ENCODE measurements around the gene CD22. TPM values are rescaled to one million over a fixed set of nuclear protein-coding genes. Genes with fewer than 3 reads are reported as not detected.

Gene CD22
- total RNA-seq, 1 experiment from 2014 or later: not detected

DNA sequence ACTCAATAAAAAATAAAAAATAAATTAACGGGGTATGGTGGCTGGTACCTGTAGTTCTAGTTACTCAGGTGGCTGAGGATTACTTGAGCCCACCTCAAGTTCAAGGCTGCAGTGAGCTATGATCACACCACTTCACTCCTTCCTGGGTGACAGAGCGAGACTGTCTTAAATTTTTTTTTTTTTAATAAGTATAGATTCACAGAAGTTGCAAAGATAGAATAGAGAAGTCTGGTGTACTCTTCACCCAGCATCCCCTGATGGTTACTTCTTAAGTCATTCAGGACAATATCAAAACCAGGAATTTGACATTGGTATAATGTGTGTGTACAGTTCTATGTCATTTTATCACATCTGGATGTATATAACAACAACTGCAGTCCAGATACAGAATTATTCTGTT, 7.7 kb upstream of the CD22 start:
- H3K79me2 ChIP-seq (ENCODE audit: insufficient read depth, low read length): no peaks in the 10 kb centered on the region
- no peak overlapping the region for H3K9ac ChIP-seq (ENCODE audit: extremely low read depth, insufficient read length, low read length)
- H3K4me2 ChIP-seq (ENCODE audit: insufficient read depth, insufficient read length, low read length): no peak overlapping the region
- Mint-ChIP-seq H3K9me3 (peaks cover 4 to 11% of the 10 kb centered on the region in 2 experiments; a peak in 3 of 5 replicates), H3K36me3 (ENCODE audit: insufficient read depth in 1 of 3, low read depth in 3 of 3) (peaks cover 2 to 4% (median 4%) of the 10 kb centered on the region in 3 experiments; a peak in 1 of 7 replicates), H3K27me3 (ENCODE audit: low read depth) (peaks cover 3% of the 10 kb centered on the region), H3K4me3 (no peak overlapping the region), H3K4me1 (no peaks in the 10 kb centered on the region), H3K27ac (no peak overlapping the region)
- H3K18ac ChIP-seq (ENCODE audit: insufficient read length, low read depth, low read length): no peak overlapping the region
- no peak overlapping the region for H3T11ph ChIP-seq (ENCODE audit: low read length)
- H3K56ac ChIP-seq (ENCODE audit: insufficient read length, low read depth, low read length): no peak overlapping the region
- H3K27me3 ChIP-seq (ENCODE audit: insufficient read depth, low read length): no peaks in the 10 kb centered on the region
- no peaks in the 10 kb centered on the region for H3K79me1 ChIP-seq (ENCODE audit: insufficient read depth, low read depth, low read length, poor library complexity, severe bottlenecking)
- no peak overlapping the region for H2BK5ac ChIP-seq (ENCODE audit: insufficient read length, low read length)
- no peaks in the 10 kb centered on the region for H4K20me1 ChIP-seq (ENCODE audit: control insufficient read depth, insufficient read depth, insufficient read length)
- H2BK12ac ChIP-seq (ENCODE audit: insufficient read length, low read depth, low read length): no peak overlapping the region
- H3K4me1 ChIP-seq (ENCODE audit: insufficient read depth, low read length): no peaks in the 10 kb centered on the region
- no peak overlapping the region for H2AFZ ChIP-seq (ENCODE audit: low read length)
- no peak overlapping the region for H4K8ac ChIP-seq (replicated peaks; ENCODE audit: insufficient read length, low read depth, low read length)
- no peak overlapping the region for H4K5ac ChIP-seq (ENCODE audit: insufficient read length, low read depth, low read length)
- H2AK5ac ChIP-seq (ENCODE audit: insufficient read length, low read length): no peak overlapping the region
- TF ChIP-seq, protein P1, sequence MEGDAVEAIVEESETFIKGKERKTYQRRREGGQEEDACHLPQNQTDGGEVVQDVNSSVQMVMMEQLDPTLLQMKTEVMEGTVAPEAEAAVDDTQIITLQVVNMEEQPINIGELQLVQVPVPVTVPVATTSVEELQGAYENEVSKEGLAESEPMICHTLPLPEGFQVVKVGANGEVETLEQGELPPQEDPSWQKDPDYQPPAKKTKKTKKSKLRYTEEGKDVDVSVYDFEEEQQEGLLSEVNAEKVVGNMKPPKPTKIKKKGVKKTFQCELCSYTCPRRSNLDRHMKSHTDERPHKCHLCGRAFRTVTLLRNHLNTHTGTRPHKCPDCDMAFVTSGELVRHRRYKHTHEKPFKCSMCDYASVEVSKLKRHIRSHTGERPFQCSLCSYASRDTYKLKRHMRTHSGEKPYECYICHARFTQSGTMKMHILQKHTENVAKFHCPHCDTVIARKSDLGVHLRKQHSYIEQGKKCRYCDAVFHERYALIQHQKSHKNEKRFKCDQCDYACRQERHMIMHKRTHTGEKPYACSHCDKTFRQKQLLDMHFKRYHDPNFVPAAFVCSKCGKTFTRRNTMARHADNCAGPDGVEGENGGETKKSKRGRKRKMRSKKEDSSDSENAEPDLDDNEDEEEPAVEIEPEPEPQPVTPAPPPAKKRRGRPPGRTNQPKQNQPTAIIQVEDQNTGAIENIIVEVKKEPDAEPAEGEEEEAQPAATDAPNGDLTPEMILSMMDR (conservative IDR thresholded peaks at IDR 0.05): no peak
- no peak overlapping the region for H3K23ac ChIP-seq (ENCODE audit: insufficient read length, low read depth, low read length)
- no peak for DNase-seq
- no peak overlapping the region for H3K14ac ChIP-seq (ENCODE audit: insufficient read depth, low read length)
- no peak overlapping the region for H4K91ac ChIP-seq (ENCODE audit: insufficient read length, low read depth, low read length)
- no peaks in the 10 kb centered on the region for H3K9me3 ChIP-seq (ENCODE audit: control insufficient read depth, low read depth, low read length)
- no CpG with 5 or more reads among the region's 2 CpGs for WGBS (ENCODE audit: extremely low coverage, insufficient read length, low lambda C conversion rate)
- no peaks in the 10 kb centered on the region for H3K23me2 ChIP-seq (ENCODE audit: insufficient read length, low read depth, low read length, poor library complexity, severe bottlenecking)
- H2BK20ac ChIP-seq (ENCODE audit: low read depth, low read length, poor library complexity, severe bottlenecking): no peak overlapping the region
- no peak overlapping the region for H3K27ac ChIP-seq (ENCODE audit: insufficient read length, low read depth, low read length)
- no peak overlapping the region for H2BK15ac ChIP-seq (ENCODE audit: low read depth, low read length)
- no peak overlapping the region for H3K4ac ChIP-seq (ENCODE audit: low read depth, low read length)
- no peak overlapping the region for H2BK120ac ChIP-seq (ENCODE audit: low read depth, low read length, poor library complexity, severe bottlenecking)

Measured in H9 (cell line).